ENCODE results near the gene SHQ1.

DNA sequence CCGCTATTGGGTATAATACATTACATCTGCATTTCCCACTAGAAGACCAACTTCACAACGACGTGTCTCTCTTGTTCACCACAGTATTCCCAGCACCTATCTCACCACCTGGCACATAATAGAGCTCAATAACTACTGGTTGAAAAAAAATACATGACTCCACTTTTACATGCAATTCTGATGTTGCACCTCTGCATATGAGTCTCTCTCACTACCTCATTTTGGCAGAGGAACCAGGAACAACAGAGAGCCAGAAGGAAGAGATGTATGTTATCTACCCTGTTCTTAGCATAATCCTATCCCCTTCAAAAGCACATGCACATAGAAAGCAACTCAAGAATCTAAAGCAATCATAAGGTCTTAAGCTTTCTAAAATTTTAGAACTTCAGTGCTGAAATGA lies 61.6 kb downstream of the SHQ1 start:
- TF ChIP-seq, protein P1, sequence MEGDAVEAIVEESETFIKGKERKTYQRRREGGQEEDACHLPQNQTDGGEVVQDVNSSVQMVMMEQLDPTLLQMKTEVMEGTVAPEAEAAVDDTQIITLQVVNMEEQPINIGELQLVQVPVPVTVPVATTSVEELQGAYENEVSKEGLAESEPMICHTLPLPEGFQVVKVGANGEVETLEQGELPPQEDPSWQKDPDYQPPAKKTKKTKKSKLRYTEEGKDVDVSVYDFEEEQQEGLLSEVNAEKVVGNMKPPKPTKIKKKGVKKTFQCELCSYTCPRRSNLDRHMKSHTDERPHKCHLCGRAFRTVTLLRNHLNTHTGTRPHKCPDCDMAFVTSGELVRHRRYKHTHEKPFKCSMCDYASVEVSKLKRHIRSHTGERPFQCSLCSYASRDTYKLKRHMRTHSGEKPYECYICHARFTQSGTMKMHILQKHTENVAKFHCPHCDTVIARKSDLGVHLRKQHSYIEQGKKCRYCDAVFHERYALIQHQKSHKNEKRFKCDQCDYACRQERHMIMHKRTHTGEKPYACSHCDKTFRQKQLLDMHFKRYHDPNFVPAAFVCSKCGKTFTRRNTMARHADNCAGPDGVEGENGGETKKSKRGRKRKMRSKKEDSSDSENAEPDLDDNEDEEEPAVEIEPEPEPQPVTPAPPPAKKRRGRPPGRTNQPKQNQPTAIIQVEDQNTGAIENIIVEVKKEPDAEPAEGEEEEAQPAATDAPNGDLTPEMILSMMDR (IDR thresholded peaks at IDR 0.05): no peak
- TF ChIP-seq POLR2A (IDR thresholded peaks at IDR 0.05): no peak
